HEK293T (cell line): Measurements from ENCODE around the gene CASZ1.

Experiments used
- ARNT ChIP-seq: fragments of 450-650 bp; IDR thresholded peaks from 2 replicates; pipeline ENCODE4 v1.6.1; 2017; ENCODE audit warnings: mild to moderate bottlenecking
- BHLHE40 ChIP-seq: fragments of 450-650 bp; IDR thresholded peaks from 2 replicates; pipeline ENCODE4 v1.6.1; 2016; ENCODE audit warnings: mild to moderate bottlenecking, moderate library complexity, borderline replicate concordance
- FOXK2 ChIP-seq: fragments of 450-650 bp; IDR thresholded peaks from 2 replicates; pipeline ENCODE4 v1.6.1; 2016; ENCODE audit warnings: mild to moderate bottlenecking
- HDGF ChIP-seq: fragments of 450-650 bp; IDR thresholded peaks from 2 replicates; pipeline ENCODE4 v1.6.1; 2017; ENCODE audit warnings: antibody characterized with exemption, borderline replicate concordance
- SP1 ChIP-seq: fragments of 450-650 bp; IDR thresholded peaks from 2 replicates; pipeline ENCODE4 v1.6.1; 2017
- SUZ12 ChIP-seq: fragments of 450-650 bp; IDR thresholded peaks from 2 replicates; pipeline ENCODE4 v1.6.1; 2016; ENCODE audit warnings: mild to moderate bottlenecking

DNA sequence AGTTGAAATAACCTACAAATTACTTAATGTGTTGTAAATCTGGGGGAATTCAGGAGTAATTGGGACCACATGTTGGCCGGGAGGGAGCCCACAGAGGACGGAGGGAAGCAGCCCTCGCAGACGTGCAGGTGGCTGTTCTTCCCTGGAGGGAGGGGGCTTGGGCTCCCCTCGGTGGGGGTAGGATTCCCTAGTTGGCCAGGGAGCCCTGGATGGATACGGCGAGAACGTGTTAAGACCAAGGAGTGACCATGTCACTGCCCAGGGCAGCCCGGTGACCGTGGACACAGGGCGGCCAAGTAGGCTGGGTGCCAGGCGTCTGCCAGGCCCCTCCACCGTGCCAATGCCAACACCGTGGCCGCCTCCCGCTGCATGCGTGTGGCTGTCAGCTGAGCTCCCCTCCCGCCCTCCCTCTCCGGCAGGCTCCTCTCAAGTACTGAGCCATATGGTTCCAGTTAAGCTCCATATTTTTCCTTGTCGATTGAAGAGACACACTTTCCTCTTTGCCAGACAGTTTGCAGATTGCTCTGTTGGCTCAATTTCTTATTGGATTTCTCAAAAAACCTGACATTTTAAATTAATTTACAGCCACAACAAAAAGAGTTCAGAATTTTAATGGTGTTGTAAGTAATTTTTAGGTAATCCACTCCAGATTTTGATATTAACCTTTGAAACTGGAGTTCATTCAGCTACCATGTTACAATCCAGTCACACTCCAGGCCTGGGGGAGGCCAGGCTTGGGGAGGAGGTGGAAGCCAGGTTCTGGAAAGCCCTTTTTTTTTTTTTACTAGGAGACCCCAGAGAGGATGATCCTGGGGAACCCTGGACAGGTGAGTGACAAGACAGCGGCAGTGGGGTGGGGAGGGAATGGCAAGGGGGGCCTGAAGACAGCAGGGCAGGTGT lies 71.2 kb downstream of the CASZ1 start:
- TF ChIP-seq BHLHE40 (no peak), SP1 (no peak), HDGF (no peak), ARNT (no peak), SUZ12 (no peak), FOXK2 (no peak)
